ENCODE results near the gene YIPF3. TPM values are rescaled to one million over a fixed set of nuclear protein-coding genes. Genes with fewer than 3 reads are reported as not detected.

The YIPF3 gene
- total RNA-seq, 1 donor from 2014 or later, result 102 TPM

DNA sequence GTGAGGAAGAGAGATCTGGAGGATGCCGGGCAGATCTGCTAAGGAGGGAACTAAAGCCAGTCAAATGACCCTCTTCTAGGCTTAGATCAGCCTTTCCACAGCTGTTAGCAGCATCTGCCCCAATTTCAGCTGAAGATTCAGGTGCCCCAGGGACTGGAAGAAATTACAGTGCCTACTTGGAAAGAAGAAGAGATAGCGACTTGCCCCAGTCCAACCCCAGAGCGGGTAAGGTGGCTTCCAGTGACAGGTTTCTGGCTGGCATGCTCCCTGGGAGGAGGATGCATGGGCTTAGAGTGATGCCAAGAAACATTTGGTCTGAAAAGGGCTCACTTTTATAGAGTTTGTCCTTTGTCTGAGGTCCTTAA lies 38.7 kb downstream of the YIPF3 start:
- Histone ChIP-seq H3K79me2 (ENCODE audit: low read depth) (peaks cover 39% of the 10 kb centered on the region), H3K36me3 (no peaks in the 10 kb centered on the region), H3K27me3 (no peaks in the 10 kb centered on the region), H3K4me3 (peak overlapping the region; percentile 76), H3K9me3 (ENCODE audit: low read depth) (no peaks in the 10 kb centered on the region), H3K4me1 (peaks cover 17% of the 10 kb centered on the region), H3K9ac (peak overlapping the region; percentile 77), H2AFZ (replicated peaks) (peak overlapping the region; percentile 65), H4K20me1 (ENCODE audit: low read depth) (peaks cover 37% of the 10 kb centered on the region), H3K4me2 (peak overlapping the region; percentile 94), H3K27ac (no peak overlapping the region), H3F3A (ENCODE audit: low read depth) (no peaks in the 10 kb centered on the region)
- Mint-ChIP-seq H3K27me3 (ENCODE audit: insufficient read depth, low read depth) (no peaks in the 10 kb centered on the region), H3K9me3 (no peaks in the 10 kb centered on the region), H3K4me1 (peaks cover 35% of the 10 kb centered on the region), H3K36me3 (peaks cover 5% of the 10 kb centered on the region), H3K27ac (peak overlapping the region; percentile 64), H3K4me3 (peak overlapping the region; percentile 90)
- no peak for DNase-seq (ENCODE audit: low spot score)
- TF ChIP-seq EZH2phosphoT487 (IDR thresholded peaks at IDR 0.05) (no peak), EZH2 (IDR thresholded peaks at IDR 0.05) (no peak)
- TF ChIP-seq, protein P1, sequence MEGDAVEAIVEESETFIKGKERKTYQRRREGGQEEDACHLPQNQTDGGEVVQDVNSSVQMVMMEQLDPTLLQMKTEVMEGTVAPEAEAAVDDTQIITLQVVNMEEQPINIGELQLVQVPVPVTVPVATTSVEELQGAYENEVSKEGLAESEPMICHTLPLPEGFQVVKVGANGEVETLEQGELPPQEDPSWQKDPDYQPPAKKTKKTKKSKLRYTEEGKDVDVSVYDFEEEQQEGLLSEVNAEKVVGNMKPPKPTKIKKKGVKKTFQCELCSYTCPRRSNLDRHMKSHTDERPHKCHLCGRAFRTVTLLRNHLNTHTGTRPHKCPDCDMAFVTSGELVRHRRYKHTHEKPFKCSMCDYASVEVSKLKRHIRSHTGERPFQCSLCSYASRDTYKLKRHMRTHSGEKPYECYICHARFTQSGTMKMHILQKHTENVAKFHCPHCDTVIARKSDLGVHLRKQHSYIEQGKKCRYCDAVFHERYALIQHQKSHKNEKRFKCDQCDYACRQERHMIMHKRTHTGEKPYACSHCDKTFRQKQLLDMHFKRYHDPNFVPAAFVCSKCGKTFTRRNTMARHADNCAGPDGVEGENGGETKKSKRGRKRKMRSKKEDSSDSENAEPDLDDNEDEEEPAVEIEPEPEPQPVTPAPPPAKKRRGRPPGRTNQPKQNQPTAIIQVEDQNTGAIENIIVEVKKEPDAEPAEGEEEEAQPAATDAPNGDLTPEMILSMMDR (IDR thresholded peaks at IDR 0.05), result no peak

GRCh38 chr6:43477235-43478007 lies 39.3 kb downstream of the YIPF3 start, which contains the start of gene TJAP1:
TSS of gene TJAP1 (plus strand) at chr6:43477570. CDS start at chr6:43499002, 21,432 bp downstream.
- Histone ChIP-seq H4K20me1 (ENCODE audit: low read depth) (peaks cover 33% of the 10 kb centered on the region), H2AFZ (replicated peaks) (peak within 1 kb of the TSS; percentile 98), H3K9me3 (ENCODE audit: low read depth) (no peaks in the 10 kb centered on the region), H3K4me2 (peak within 1 kb of the TSS; percentile 94), H3K27me3 (no peaks in the 10 kb centered on the region), H3K36me3 (no peaks in the 10 kb centered on the region), H3K9ac (peak within 1 kb of the TSS; percentile 77), H3K4me3 (peak within 1 kb of the TSS; percentile 76), H3F3A (ENCODE audit: low read depth) (no peaks in the 10 kb centered on the region), H3K27ac (peak within 1 kb of the TSS; percentile 30), H3K79me2 (ENCODE audit: low read depth) (peaks cover 39% of the 10 kb centered on the region), H3K4me1 (peaks cover 17% of the 10 kb centered on the region)
- Mint-ChIP-seq H3K9me3 (no peaks in the 10 kb centered on the region), H3K4me1 (peaks cover 35% of the 10 kb centered on the region), H3K36me3 (peaks cover 5% of the 10 kb centered on the region), H3K27me3 (ENCODE audit: insufficient read depth, low read depth) (no peaks in the 10 kb centered on the region), H3K27ac (peak within 1 kb of the TSS; percentile 64), H3K4me3 (peak within 1 kb of the TSS; percentile 90)
- peak; percentile 34 for TF ChIP-seq EZH2 (IDR thresholded peaks at IDR 0.05)
- TF ChIP-seq, protein P1 (IDR thresholded peaks at IDR 0.05), result no peak
- no peak for TF ChIP-seq EZH2phosphoT487 (IDR thresholded peaks at IDR 0.05)
- DNase-seq (ENCODE audit: low spot score), result peak; percentile 92

GRCh38 chr6:43476746-43477145 lies 40.0 kb downstream of the YIPF3 start:
- H3K36me3 Mint-ChIP-seq, result peaks cover 5% of the 10 kb centered on the region
- Histone ChIP-seq H3K27me3 (no peaks in the 10 kb centered on the region), H3K4me2 (peak overlapping the region; percentile 94), H3K36me3 (no peaks in the 10 kb centered on the region), H3K27ac (no peak overlapping the region), H3F3A (ENCODE audit: low read depth) (no peaks in the 10 kb centered on the region), H3K9ac (no peak overlapping the region), H3K4me3 (peak overlapping the region; percentile 76), H2AFZ (replicated peaks) (peak overlapping the region; percentile 98), H3K4me1 (peaks cover 17% of the 10 kb centered on the region), H3K9me3 (ENCODE audit: low read depth) (no peaks in the 10 kb centered on the region), H4K20me1 (ENCODE audit: low read depth) (peaks cover 26% of the 10 kb centered on the region), H3K79me2 (ENCODE audit: low read depth) (peaks cover 39% of the 10 kb centered on the region)
- TF ChIP-seq EZH2phosphoT487 (IDR thresholded peaks at IDR 0.05) (no peak), EZH2 (IDR thresholded peaks at IDR 0.05) (no peak)
- TF ChIP-seq, protein P1 (IDR thresholded peaks at IDR 0.05), result no peak
- no peaks in the 10 kb centered on the region for H3K9me3 Mint-ChIP-seq
- no peaks in the 10 kb centered on the region for H3K27me3 Mint-ChIP-seq (ENCODE audit: insufficient read depth, low read depth)
- H3K4me3 Mint-ChIP-seq, result peak overlapping the region; percentile 90
- DNase-seq (ENCODE audit: low spot score), result no peak
- peaks cover 35% of the 10 kb centered on the region for H3K4me1 Mint-ChIP-seq
- H3K27ac Mint-ChIP-seq, result peak overlapping the region; percentile 64

Measured in neural progenitor cell (in vitro differentiated cells).